ENCODE measurements around the gene PRPF38A.

Gene PRPF38A

DNA sequence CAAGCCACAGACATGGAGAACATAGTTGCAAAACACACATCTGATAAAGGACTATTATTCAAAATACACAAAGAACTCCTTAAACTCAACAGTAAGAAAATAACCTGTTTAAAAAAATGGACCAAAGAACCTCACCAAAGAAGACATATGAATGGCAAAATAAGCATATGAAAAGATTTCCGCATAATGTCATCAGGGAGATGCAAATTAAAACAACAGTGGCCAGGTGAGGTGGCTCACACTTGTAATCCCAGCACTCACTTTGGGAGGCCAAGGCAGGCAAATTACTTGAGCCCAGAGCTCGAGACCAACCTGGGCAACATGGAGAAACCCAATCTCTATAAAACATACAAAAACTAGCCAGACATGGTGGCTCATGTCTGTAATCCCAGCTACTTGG lies 50.4 kb downstream of the PRPF38A start:
- FAIRE-seq (no peak), DNase-seq (ENCODE audit: insufficient read length, low spot score) (no peak)
- TF ChIP-seq, protein P1, sequence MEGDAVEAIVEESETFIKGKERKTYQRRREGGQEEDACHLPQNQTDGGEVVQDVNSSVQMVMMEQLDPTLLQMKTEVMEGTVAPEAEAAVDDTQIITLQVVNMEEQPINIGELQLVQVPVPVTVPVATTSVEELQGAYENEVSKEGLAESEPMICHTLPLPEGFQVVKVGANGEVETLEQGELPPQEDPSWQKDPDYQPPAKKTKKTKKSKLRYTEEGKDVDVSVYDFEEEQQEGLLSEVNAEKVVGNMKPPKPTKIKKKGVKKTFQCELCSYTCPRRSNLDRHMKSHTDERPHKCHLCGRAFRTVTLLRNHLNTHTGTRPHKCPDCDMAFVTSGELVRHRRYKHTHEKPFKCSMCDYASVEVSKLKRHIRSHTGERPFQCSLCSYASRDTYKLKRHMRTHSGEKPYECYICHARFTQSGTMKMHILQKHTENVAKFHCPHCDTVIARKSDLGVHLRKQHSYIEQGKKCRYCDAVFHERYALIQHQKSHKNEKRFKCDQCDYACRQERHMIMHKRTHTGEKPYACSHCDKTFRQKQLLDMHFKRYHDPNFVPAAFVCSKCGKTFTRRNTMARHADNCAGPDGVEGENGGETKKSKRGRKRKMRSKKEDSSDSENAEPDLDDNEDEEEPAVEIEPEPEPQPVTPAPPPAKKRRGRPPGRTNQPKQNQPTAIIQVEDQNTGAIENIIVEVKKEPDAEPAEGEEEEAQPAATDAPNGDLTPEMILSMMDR (IDR thresholded peaks at IDR 0.05; ENCODE audit: insufficient read depth, missing control alignments): no peak

DNA sequence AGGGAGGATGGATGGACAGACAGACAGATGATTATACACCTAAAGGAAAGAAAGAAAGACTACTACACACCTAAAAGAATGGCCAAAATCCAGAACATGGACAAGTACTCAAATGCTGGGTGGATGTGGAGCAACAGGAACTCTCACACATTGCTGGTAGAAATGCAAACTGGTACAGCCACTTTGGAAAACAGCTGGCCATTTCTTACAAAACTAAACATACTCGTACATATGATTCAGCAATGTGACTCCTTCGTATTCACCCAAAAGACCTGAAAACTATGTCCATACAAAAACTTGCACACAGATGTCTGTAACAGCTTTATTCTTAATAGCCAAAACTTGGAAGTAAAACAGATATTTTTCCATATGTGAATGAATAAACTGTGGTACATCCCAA lies 51.3 kb downstream of the PRPF38A start:
- DNase-seq (ENCODE audit: insufficient read length, low spot score) (no peak), FAIRE-seq (no peak)
- TF ChIP-seq, protein P1 (IDR thresholded peaks at IDR 0.05; ENCODE audit: insufficient read depth, missing control alignments): no peak

DNA sequence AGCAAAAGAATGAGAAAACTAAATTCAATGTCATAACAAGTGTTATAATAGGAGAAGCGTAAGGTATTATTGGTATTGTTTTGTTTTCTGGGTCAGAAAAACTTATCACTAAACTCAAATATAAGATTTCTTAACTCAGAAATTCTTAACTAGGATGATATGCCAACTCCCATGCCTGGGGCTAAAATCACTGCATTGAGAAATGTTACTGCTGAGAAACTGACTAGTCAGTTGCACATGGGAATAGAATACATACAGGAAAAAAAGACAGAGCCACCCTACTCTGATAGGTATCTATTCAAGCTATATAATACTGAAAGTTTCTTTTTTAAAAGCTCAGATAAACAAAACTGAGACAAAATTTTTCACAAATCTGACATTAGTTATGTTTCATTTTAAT lies 56.3 kb downstream of the PRPF38A start:
- TF ChIP-seq, protein P1 (IDR thresholded peaks at IDR 0.05; ENCODE audit: insufficient read depth, missing control alignments): no peak
- DNase-seq (ENCODE audit: insufficient read length, low spot score) (no peak), FAIRE-seq (no peak)

DNA sequence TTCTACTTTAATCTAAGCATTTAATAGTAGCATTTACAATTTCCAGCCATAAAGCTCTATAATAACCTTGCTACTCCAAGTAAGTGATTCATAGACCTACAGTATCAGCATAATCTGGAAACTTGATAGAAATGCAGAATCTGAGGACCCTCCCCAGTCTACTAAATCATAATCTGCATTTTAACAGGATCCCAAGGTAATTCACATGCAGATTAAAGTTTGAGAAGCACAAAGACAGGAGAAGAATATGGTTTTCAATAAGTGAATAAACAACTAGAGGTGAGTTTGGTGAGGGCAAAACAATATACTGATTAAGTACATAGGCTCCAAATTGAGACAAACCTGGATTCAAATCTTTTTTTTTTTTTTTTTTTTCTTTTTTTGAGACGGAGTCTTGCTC lies 57.4 kb downstream of the PRPF38A start:
- no peak for DNase-seq (ENCODE audit: insufficient read length, low spot score)
- TF ChIP-seq, protein P1 (IDR thresholded peaks at IDR 0.05; ENCODE audit: insufficient read depth, missing control alignments): no peak
- FAIRE-seq: no peak

DNA sequence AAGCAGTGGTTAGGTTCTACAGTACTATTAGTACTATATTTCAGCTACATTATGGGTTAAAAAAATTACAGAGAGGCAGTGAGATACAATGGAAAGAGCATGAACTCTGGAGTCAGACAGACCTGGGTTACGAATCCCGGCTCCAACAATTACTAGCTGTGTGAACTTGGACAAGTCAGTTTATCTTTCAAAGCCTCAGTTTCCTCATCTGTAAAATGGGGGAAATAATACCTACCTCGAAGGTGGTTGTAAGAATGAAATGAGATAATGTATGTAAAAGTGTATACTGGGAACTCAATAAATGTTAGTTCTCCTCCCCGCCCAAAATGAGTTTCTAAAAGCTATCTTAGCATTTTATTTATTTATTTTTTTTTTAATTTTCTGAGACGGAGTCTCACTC lies 59.5 kb downstream of the PRPF38A start:
- DNase-seq (ENCODE audit: insufficient read length, low spot score) (no peak), FAIRE-seq (no peak)
- TF ChIP-seq, protein P1 (IDR thresholded peaks at IDR 0.05; ENCODE audit: insufficient read depth, missing control alignments): no peak

DNA sequence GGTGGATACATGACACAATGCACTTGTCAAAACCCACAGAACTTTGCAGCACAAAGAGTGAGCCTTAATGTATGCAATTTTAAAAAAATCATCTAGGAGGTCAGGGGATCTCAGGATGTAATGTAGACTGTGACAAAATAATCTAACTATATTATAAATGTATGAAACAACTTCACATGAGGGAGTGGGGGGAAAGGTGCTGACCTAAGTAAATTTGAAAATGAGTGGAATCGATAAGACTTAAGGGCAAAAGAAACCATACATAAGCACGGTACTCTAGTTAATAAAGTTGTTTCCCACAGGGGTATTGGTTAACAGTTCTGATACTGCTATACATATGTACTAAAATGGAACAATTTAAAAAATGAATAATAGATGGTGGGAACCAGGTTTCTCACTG lies 64.7 kb downstream of the PRPF38A start:
- TF ChIP-seq, protein P1 (IDR thresholded peaks at IDR 0.05; ENCODE audit: insufficient read depth, missing control alignments): no peak
- FAIRE-seq (no peak), DNase-seq (ENCODE audit: insufficient read length, low spot score) (no peak)

Measured in D721Med (cell line).